Upper lobe of right lung (tissue), 1 donor: Measurements from ENCODE around the gene MYBL2. TPM values are rescaled to one million over a fixed set of nuclear protein-coding genes. Genes with fewer than 3 reads are reported as not detected.

Source experiments
- ATAC-seq: fragments of 200-7000 bp; cut with Tn5 transposase; one replicate; pipeline ENCODE4 v1.9.1; 2020; ENCODE audit warnings: mild to moderate bottlenecking, moderate library complexity
- DNase-seq: peaks from one replicate; pipeline ENCODE4 v3.0.0-alpha.2; 2020
- H3K27ac ChIP-seq: fragments of 200-600 bp; one replicate; pipeline ENCODE4 v1.8.0; 2022
- H3K27me3 ChIP-seq: fragments of 200-600 bp; one replicate; pipeline ENCODE4 v1.8.0; 2022; ENCODE audit warnings: mild to moderate bottlenecking
- H3K36me3 ChIP-seq: fragments of 200-600 bp; one replicate; pipeline ENCODE4 v1.8.0; 2022
- H3K4me1 ChIP-seq: fragments of 200-600 bp; one replicate; pipeline ENCODE4 v1.8.0; 2022
- H3K4me3 ChIP-seq: fragments of 200-600 bp; one replicate; pipeline ENCODE4 v1.8.0; 2022; ENCODE audit warnings: mild to moderate bottlenecking
- H3K9me3 ChIP-seq: fragments of 200-600 bp; one replicate; pipeline ENCODE4 v1.8.0; 2022
- intact Hi-C: fragments of 100-400 bp; cut with DNase I; formaldehyde crosslinking; loops from one replicate; pipeline ENCODE4 v1.11.0; 2022
- total RNA-seq: library from RNA; stranded (reverse); fragmentation: NEBNext Ultra II Directional; extraction: Animal tissue kit (Norgen Biotek cat#: 25700); gene quantifications from one replicate; pipeline ENCODE4 v1.2.1, GENCODE V29; 2021
- TF ChIP-seq, protein P1 (sequence below): fragments of 200-600 bp; IDR thresholded peaks from one replicate; pipeline ENCODE4 v1.8.0; 2022; ENCODE audit warnings: antibody characterized with exemption
- donor health status: DM: no; HTN: yes; CAD: no; lungs with severe emphysema.

The MYBL2 gene
- total RNA-seq, 1 donor from 2014 or later: 1.0 TPM

DNA sequence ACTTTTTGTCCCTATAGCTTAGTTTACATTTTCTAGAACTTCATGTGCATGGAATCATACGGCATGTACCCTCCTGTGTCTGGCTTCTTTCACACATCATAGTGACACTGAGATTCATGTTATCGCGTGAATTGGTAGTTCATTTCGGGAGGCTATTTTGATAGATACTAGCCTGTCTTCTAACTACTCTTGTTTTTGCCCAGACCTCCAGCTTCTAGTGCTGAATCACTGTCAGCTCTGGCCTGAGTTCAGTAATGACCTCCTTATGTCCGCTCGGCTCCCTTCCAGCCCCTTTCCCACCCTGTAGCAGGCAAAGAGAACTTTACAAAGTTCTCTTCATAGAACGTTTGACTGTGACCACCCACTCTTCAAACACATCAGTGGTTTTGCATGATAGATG is 14.1 kb downstream of the MYBL2 start:
- TF ChIP-seq, protein P1, sequence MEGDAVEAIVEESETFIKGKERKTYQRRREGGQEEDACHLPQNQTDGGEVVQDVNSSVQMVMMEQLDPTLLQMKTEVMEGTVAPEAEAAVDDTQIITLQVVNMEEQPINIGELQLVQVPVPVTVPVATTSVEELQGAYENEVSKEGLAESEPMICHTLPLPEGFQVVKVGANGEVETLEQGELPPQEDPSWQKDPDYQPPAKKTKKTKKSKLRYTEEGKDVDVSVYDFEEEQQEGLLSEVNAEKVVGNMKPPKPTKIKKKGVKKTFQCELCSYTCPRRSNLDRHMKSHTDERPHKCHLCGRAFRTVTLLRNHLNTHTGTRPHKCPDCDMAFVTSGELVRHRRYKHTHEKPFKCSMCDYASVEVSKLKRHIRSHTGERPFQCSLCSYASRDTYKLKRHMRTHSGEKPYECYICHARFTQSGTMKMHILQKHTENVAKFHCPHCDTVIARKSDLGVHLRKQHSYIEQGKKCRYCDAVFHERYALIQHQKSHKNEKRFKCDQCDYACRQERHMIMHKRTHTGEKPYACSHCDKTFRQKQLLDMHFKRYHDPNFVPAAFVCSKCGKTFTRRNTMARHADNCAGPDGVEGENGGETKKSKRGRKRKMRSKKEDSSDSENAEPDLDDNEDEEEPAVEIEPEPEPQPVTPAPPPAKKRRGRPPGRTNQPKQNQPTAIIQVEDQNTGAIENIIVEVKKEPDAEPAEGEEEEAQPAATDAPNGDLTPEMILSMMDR: no peak
- no peaks in the 10 kb centered on the region for H3K9me3 ChIP-seq
- no peaks in the 10 kb centered on the region for H3K4me1 ChIP-seq
- DNase-seq (no peak), ATAC-seq (no peak)
- H3K4me3 ChIP-seq: no peak overlapping the region
- no peak overlapping the region for H3K27ac ChIP-seq
- no peaks in the 10 kb centered on the region for H3K36me3 ChIP-seq
- H3K27me3 ChIP-seq: no peaks in the 10 kb centered on the region
- intact Hi-C loops: no loop called here

DNA sequence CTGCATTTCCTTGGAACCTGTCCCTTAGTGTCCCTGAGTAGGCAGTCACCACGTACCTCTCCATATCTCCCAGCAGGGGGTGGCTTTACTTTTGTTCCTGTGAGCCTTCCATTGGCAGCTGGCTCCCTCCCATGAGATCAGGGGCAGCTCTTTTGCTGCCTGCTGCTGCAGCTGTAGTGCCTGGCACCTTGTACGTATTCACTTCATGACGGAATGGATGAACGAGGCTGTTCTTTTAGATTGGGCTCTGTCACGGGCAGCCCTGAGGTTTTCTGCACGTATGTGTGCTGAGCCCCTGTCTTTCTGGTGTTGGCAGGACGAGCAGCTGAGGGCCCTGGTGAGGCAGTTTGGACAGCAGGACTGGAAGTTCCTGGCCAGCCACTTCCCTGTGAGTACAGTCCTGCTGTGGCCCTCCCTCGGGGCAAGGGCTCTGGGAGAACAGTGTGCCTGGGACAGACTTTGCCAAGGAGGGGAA is 14.6 kb downstream of the MYBL2 start:
- ATAC-seq: no peak
- TF ChIP-seq, protein P1: no peak

DNA sequence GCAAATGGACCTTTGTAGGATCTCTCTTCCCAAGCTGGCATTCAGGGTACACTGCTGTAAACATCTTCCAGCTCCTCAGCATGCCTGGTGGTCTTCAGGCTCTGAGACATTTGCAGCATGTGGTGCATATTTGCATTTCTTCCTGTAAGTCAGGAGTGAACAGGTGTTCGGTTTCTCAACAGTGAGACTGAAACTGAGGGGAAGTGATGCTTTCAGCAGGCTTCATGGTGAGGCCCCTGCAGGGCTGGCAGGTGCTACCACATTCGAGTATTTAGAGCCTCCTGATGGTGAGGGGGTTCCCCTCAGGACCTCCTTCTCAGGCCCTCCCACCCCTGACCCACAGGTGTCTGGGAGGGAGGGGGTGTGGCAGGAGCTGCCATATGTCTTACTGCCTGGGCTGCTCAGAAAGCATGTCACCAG is 15.1 kb downstream of the MYBL2 start:
- Histone ChIP-seq H3K9me3 (no peaks in the 10 kb centered on the region), H3K27me3 (no peaks in the 10 kb centered on the region)

More for the DNA sequence above, 14.6 kb downstream of the MYBL2 start:
- H3K4me1 ChIP-seq: no peaks in the 10 kb centered on the region
- H3K27me3 ChIP-seq: no peaks in the 10 kb centered on the region
- DNase-seq: no peak
- H3K27ac ChIP-seq: no peak overlapping the region
- intact Hi-C loops: no loop called here
- no peaks in the 10 kb centered on the region for H3K9me3 ChIP-seq
- no peak overlapping the region for H3K4me3 ChIP-seq
- no peaks in the 10 kb centered on the region for H3K36me3 ChIP-seq

DNA sequence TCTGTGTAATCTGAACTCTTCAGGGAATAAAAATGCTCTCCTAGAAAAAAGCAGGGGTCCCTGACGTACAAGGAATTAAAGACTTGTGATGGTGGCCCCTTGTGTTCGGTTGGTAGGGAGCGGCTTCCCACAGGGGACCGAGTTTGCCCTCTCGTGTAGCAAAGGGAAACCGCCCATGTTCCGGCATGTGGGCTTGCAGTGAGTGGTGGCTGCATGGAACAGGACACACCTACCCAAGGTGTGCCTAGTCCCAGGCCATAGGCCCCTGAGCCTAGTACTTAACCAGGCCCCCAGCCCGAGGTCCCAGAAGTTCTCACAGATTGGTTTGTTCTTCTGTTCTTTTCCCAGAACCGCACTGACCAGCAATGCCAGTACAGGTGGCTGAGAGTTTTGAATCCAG is 15.5 kb downstream of the MYBL2 start:
- ATAC-seq (no peak), DNase-seq (no peak)
- no peak overlapping the region for H3K27ac ChIP-seq
- no peaks in the 10 kb centered on the region for H3K4me1 ChIP-seq
- no peaks in the 10 kb centered on the region for H3K36me3 ChIP-seq
- H3K4me3 ChIP-seq: no peak overlapping the region
- TF ChIP-seq, protein P1: no peak
- H3K27me3 ChIP-seq: no peaks in the 10 kb centered on the region
- intact Hi-C loops: no loop called here
- no peaks in the 10 kb centered on the region for H3K9me3 ChIP-seq

More for the DNA sequence above, 15.1 kb downstream of the MYBL2 start:
- Histone ChIP-seq H3K27ac (no peak overlapping the region), H3K36me3 (no peaks in the 10 kb centered on the region), H3K4me3 (no peak overlapping the region), H3K4me1 (no peaks in the 10 kb centered on the region)
- intact Hi-C loops: no loop called here
- TF ChIP-seq, protein P1: no peak
- ATAC-seq (no peak), DNase-seq (no peak)

DNA sequence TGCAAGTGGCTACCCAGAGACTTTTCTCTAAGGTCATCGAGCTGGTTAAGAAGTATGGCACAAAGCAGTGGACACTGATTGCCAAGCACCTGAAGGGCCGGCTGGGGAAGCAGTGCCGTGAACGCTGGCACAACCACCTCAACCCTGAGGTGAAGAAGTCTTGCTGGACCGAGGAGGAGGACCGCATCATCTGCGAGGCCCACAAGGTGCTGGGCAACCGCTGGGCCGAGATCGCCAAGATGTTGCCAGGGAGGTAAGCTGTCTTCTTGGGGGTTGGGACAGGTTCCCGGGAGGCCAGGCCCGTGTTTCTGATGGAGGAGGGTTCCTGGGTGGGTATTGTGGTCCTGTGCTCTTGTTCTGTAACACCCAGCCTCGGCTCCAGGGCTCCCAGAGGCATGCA is 19.9 kb downstream of the MYBL2 start:
- H3K36me3 ChIP-seq: no peaks in the 10 kb centered on the region
- ATAC-seq (no peak), DNase-seq (no peak)
- TF ChIP-seq, protein P1: no peak
- intact Hi-C loops: no loop called here
- H3K27me3 ChIP-seq: no peaks in the 10 kb centered on the region
- no peaks in the 10 kb centered on the region for H3K4me1 ChIP-seq
- no peaks in the 10 kb centered on the region for H3K9me3 ChIP-seq
- H3K27ac ChIP-seq: no peak overlapping the region
- H3K4me3 ChIP-seq: no peak overlapping the region

DNA sequence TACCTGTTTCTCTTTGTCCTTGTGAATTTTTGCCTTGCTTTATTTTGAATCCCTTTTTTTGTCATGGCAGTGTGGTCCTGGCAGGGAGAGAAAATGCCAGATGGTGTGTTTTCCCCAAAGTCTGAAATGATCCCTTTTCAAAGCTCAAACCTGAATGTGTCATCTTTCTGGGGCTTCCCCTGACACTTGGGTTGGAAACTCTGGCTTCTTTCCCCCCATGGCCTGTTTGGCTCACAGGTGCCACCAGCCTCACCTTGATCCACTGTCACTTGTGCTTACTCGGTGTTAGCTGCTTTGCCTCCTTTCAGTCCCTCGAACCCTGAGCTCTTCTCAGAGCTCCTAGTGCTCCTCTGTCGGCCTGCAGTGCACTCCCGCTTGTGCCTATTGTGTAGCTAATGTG is 22.3 kb downstream of the MYBL2 start:
- Histone ChIP-seq H3K9me3 (no peaks in the 10 kb centered on the region), H3K27ac (no peak overlapping the region), H3K36me3 (no peaks in the 10 kb centered on the region), H3K4me3 (no peak overlapping the region), H3K4me1 (no peaks in the 10 kb centered on the region), H3K27me3 (no peaks in the 10 kb centered on the region)
- ATAC-seq: no peak
- no peak for DNase-seq
- intact Hi-C loops: no loop called here
- TF ChIP-seq, protein P1: no peak
